Sigmoid colon (tissue), 4 donors: ENCODE results near the gene DNTTIP2.

Experiments
- EP300 ChIP-seq, 4 donors: sonication (generic); formaldehyde crosslinking; IDR thresholded peaks; one replicate each; pipeline ENCODE4 v1.6.1; 2017; ENCODE audit warnings: antibody characterized with exemption in 4 of 4
- POLR2A ChIP-seq, 2 donors: fragments of 450-650 bp; IDR thresholded peaks; one replicate each; pipeline ENCODE4 v1.6.1; 2016; ENCODE audit warnings: antibody characterized with exemption in 2 of 2, mild to moderate bottlenecking in 2 of 2, moderate library complexity in 2 of 2
- POLR2AphosphoS5 ChIP-seq, 4 donors: sonication (generic); formaldehyde crosslinking; IDR thresholded peaks; one replicate each; pipeline ENCODE4 v1.6.1; 2017; ENCODE audit warnings: antibody characterized with exemption in 4 of 4
- TF ChIP-seq, protein P1 (sequence below), 4 experiments: fragments of 450-650 bp in 3 of 4; fragments of 200-600 bp in 1 of 4; IDR thresholded peaks; one replicate each; pipeline ENCODE4 v1.5.1; 2016 to 2019; ENCODE audit warnings: antibody characterized with exemption in 4 of 4, mild to moderate bottlenecking in 3 of 4, moderate library complexity in 2 of 4

- TF ChIP-seq, protein P1, sequence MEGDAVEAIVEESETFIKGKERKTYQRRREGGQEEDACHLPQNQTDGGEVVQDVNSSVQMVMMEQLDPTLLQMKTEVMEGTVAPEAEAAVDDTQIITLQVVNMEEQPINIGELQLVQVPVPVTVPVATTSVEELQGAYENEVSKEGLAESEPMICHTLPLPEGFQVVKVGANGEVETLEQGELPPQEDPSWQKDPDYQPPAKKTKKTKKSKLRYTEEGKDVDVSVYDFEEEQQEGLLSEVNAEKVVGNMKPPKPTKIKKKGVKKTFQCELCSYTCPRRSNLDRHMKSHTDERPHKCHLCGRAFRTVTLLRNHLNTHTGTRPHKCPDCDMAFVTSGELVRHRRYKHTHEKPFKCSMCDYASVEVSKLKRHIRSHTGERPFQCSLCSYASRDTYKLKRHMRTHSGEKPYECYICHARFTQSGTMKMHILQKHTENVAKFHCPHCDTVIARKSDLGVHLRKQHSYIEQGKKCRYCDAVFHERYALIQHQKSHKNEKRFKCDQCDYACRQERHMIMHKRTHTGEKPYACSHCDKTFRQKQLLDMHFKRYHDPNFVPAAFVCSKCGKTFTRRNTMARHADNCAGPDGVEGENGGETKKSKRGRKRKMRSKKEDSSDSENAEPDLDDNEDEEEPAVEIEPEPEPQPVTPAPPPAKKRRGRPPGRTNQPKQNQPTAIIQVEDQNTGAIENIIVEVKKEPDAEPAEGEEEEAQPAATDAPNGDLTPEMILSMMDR (IDR thresholded peaks at IDR 0.05) = no peak
- TF ChIP-seq EP300 (IDR thresholded peaks at IDR 0.05) (no peak), POLR2A (IDR thresholded peaks at IDR 0.05) (no peak), POLR2AphosphoS5 (IDR thresholded peaks at IDR 0.05) (no peak)
These were observed 25.1 kb downstream of the DNTTIP2 start for GRCh38 chr1:93853940-93854339.
